ENCODE results near the gene AMBRA1.

- TF ChIP-seq SP1 (IDR thresholded peaks at IDR 0.05) (no peak), ZNF384 (IDR thresholded peaks at IDR 0.05) (no peak), FOXM1 (IDR thresholded peaks at IDR 0.05; ENCODE audit: borderline replicate concordance) (no peak), ARNT (IDR thresholded peaks at IDR 0.05) (no peak), BHLHE40 (IDR thresholded peaks at IDR 0.05; ENCODE audit: borderline replicate concordance) (no peak), ELF4 (IDR thresholded peaks at IDR 0.05) (no peak), NFRKB (IDR thresholded peaks at IDR 0.05) (no peak), CTBP1 (IDR thresholded peaks at IDR 0.05; ENCODE audit: borderline replicate concordance) (no peak), TARDBP (IDR thresholded peaks at IDR 0.05) (no peak), FOXK2 (IDR thresholded peaks at IDR 0.05) (no peak), SUZ12 (IDR thresholded peaks at IDR 0.05) (no peak), HDGF (IDR thresholded peaks at IDR 0.05; ENCODE audit: borderline replicate concordance) (no peak), LEF1 (IDR thresholded peaks at IDR 0.05; ENCODE audit: borderline replicate concordance) (no peak)
- TF ChIP-seq, protein P1, sequence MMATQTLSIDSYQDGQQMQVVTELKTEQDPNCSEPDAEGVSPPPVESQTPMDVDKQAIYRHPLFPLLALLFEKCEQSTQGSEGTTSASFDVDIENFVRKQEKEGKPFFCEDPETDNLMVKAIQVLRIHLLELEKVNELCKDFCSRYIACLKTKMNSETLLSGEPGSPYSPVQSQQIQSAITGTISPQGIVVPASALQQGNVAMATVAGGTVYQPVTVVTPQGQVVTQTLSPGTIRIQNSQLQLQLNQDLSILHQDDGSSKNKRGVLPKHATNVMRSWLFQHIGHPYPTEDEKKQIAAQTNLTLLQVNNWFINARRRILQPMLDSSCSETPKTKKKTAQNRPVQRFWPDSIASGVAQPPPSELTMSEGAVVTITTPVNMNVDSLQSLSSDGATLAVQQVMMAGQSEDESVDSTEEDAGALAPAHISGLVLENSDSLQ (IDR thresholded peaks at IDR 0.05): no peak
Measured at GRCh38 chr11:46426233-46426991, 167.4 kb downstream of the AMBRA1 start.

Measured in HEK293T (cell line).